Hematopoietic multipotent progenitor cell (in vitro differentiated cells): ENCODE data around the gene FBF1. TPM values are rescaled to one million over a fixed set of nuclear protein-coding genes. Genes with fewer than 3 reads are reported as not detected.
"Not testable (repeated sequence)": the region's sequence is repeated elsewhere in the genome, so short reads cannot be mapped to it uniquely, and the experiment has no call there.

Source experiments
- DNase-seq, 3 donors: peaks; one replicate each; pipeline ENCODE4 v3.0.0-alpha.2; 2011 to 2015; ENCODE audit warnings: low read depth in 2 of 3, low spot score in 2 of 3
- total RNA-seq: library from RNA; depleted of rRNA; stranded (reverse); fragments of >200 nt; gene quantifications from one replicate; pipeline ENCODE4 v1.2.3, GENCODE V29; 2012

The FBF1 gene
- total RNA-seq, 1 donor = 25.9 TPM

DNA sequence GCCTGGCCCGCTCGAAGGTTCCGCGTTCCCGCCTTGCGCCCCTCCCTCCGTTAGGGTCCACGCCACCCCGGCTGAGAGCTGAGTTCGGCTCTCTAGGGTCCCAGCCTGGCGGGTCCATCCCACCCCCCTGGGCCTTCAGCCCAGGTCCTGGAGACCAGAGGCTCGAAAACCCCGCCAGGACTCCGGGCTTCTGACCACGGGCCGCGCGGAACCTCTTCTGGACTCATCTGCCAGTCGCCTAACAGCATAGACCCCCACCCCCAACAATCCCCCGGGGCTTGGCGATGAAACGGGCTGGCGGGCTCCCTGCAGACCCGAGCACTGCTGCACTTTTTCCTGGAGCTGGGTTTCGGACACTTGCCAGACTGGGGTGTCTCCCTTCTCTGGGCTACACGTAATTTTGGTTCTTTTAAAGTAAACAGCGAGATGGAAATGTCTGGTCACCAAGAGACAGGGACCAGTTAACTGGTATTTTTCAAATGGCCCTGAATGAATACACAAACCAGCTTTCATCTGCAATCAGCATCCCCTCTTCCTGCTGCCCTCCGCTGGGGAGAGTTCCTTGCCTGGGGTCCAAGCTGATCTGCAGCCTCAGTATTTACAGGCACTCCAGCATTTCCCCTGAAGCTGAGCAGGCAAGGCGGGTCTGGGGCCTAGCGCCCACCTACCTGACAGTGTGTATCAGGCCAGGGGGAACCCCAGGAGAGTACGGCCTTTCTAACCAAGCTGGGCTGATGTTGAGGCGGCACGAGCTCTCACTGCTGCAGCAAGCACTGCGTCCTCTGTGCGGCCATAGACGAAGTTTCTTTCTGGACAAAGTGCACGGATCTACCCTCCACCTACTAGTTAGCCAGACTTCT lies 43.5 kb downstream of the FBF1 start:
- no peak for DNase-seq

DNA sequence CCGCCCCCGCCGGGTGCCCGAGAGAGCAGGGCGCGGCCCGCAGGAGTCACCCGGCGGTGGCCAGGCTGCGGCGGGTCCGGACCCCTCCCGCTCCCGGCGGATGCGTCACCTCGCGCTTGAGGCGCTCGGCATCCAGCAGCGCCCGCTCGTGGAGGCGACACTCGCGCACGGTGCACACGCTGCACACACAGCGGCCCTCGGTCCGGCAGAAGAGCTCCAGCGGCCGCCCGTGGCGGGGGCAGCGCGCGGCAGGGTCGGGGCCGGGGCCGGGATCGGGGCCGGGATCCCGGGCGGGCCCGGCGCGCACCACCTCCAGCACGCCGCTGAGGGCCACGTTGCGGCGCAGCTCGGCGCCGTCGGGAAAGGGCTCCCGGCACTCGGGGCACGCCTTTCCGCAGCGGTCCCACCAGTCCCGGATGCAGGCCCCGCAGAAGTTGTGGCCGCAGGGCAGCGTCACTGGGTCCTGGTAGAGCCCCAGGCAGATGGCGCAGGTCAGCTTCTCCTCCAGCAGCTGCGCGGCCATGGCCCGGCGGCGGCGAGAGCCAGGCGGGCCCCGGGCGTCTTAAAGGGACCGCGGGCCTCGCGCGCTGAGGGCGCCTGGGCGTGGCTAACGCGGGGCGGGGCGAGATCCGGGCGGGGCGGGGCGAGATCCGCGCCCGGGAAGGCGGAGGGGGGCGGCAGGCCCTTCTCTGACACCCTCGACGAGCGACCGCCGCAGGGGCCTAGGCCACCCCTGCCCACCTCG lies 44.3 kb downstream of the FBF1 start, which contains the start of gene TRIM65:
TRIM65 (minus strand) TSS at position 537 of the 745 bp plus-strand sequence; CDS start at position 523, 14 bp downstream.
- peak; percentile 62 to 87 (median 82) for DNase-seq

DNA sequence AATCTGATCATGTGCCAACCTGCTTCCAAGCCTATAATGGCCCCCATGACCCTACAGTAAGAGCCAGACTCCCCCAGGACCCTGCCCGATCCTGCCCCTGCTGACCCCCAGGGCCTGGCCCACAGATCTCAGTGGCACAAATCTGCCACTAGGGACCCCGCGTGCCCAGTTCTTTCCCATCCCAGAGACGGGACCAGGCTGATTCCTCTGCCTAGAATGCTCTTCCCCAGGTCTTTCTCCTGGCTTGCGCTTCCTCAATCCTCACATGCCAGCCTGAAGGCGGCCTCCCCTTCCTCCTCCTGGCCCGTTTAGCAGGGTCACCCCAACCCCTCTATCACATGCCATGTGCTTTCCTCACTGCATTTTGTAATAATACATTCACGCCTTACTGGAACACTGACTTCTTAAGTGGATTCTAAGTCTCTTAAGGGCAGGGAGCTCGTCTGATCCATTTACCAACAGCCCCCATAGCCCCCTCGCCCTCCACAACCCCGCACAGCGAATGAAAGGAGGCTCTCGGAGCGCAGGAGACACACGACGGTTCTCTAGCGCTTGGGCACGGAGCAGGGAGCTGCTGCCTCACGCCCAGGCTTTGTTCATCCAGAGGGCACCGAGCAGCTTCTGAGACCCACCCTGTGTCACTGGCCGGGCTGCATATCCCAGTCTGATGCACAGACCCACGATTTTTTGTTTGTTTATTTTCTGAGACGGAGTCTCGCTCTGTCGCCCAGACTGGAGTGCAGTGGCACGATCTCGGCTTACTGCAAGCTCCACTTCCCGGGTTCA lies 45.3 kb downstream of the FBF1 start:
- DNase-seq = no peak

DNA sequence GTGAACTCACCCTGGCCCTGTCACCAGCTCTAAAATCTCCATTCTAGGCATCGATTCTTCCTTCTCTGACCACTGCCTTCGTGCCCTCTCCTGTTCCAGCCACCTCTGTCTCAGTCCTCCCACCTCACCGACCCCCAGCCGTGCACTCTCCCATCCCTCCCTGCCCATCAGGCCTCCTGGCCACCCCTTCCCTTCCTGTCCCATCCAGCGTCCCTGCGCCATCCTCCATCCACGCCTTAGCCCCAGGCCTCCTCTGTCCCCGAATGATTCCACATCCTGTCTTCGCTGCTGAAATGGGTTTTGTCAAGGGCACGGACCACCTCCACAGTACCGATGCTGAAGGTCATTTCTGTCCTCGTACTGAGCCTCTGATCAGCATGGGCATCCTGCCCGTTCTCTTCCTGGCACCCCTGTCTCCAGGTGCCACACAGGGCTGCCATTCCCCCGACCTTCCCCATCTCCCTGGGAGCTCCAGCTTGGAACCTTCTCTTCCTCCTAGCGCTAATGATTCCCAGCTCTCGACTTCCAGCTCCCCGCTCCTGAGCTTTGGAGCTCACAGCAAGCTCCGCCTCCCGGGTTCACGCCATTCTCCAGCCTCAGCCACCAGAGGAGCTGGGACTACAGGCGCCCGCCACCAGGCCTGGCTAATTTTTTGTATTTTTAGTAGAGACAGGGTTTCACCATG lies 46.7 kb downstream of the FBF1 start:
- DNase-seq = no peak

DNA sequence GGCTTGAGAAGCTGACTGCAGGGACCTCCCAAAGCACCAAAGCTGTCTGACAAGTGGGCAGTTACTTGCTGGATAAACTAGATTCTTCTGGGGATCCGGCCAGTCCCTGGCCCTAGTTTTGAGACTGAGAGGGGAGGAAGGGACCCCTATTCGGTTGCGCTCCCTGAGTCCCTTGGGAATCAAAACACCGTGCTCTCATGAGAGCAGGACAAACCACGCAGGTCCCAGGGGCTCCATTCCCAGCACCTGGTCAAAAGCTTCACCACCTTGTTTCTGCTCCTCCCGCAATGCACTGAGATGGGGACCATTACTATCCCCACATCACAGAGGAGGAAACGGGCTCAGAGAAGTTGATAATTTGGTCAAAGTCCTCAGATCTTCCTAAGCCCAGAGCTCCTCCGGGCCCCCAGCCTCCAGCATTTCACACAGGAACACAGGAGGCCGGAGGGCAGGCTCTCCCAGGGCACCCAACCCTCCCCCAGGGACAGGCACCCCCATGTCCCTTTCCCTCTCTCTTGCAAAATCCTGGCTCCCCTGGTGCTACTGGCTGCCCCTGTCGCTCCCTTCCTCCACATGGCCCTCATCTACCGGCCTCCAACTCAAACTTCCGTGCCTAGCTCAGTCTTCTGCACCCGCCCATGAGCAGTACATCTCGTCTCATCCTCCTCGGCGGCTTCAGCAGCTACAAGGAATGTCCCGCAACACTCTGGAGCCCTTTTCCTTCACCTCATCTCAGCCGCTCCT lies 47.4 kb downstream of the FBF1 start:
- no peak for DNase-seq

DNA sequence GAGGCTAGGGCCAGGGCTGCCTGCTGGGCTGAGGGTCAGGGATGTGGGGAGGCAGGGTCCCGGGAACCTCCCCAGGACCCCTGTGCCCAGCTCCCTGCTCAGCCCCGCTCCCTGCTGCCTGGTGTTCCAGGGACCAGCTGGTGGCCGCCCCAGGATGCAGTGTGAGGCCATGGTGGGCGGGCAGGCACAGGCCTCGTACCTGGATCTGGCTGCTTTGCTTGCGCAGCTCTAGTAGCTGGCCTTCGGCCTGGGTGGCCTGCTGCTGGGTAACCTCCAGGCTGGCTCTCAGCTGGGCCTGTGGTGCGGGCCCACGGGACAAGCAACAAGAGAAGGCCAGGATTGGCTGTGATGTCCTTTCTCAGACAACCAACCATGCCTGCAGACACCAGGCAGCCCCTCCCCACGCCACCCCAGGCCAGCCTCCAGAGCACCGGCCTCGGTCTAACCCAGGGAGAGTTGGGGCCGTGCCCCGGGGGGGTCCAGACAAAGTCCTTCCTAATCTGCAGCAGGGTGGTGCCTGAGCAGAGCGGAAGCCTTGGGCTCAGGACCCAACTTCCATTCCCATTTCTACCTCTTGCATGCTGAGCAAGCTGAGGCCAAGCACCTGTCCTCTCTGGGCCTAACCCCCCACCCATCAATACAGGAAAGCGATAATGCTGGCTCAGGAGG lies 48.2 kb downstream of the FBF1 start:
- DNase-seq = no peak

DNA sequence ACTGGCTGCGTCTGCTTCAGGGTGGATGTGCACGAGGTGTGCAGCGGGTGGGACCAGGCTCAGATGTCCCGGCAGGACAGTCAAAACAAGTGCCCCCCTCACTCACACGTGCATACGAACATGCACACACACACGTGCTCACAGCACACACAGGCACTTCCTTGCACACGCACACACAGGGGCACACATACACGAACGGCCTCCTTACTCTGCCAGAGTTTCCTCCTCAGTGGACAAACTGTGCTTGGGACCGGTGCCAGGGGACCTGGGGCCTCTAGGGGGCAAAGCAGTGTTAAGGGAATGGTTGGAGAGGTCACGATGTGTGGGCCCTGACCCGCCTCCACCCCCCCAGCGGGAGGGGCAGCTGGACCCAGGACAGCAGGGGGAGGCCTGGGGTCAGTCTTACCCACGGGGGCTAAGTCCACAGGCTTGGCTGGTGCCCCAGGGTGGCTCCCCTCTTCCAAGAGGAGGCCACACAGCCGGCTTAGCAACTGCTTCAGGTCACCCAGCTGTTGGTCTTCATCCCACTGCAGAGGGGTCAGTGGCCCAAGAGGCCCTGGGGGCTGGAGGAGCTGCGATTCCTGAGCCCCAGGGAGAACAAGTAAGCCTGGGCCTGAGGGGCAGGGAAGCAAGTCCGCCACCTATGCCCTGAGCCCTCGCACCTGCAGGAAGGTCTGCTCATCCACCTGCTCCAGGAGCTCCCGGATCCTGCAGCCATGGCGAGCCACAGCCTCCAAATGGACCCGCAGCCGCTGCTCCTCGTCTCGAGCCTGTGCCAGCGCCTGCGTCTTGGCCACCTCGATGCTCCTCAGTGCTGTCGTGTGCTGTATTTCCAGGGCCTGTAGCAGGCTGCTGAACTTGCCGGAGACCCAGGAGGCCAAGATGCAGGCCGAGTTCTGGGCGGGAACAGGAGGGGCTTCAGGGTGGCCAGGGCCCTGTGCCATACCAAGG lies 49.0 kb downstream of the FBF1 start:
- DNase-seq = no peak

DNA sequence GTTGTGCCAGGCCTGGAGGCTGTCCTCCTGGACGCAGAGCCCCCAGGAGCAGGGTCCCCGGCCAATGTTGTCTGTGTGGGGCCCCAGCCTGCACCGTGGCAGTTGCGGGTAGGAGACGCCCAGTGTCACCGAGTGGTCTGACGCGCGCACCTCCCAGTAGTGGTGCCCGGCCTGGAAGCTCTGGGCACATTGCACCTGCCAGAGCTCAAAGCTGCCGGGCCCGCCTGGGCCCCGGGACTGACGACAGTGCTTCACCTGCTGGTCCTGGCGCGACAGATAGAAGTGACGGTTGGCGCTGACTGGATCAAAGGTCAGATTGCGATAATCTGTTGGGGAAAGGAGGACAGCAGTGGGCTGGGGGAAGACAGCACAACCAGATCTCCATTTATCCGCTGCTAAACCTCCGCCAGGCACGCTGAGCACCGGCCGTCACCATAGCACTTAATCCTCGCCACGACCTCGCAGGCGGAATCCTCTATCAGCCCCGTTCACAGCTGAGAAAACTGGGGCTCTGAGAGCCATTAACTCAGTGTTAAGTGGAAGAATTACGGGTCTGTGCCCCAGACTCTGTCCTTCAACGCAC lies 49.7 kb downstream of the FBF1 start:
- DNase-seq = no peak

DNA sequence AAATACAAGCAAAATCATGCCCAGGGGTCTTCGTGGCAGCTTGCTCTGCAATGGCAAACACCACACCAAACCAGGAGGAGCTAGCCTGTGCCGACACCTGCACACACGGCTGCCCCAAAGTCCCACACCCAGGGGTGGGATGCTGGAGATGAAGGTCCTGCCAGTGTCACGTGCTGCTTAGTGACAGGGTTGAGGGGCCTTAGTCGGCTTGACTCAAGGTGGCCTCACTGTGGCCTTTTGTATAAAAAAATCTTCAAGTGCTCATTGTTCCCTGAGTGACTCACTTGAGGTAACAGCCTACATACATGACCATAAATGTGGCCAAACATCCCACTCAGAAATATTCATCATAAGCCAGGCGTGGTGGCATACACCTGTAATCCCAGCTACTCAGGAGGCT lies 51.4 kb downstream of the FBF1 start:
- peak in 1 of 3 donors; percentile 24 for DNase-seq

DNA sequence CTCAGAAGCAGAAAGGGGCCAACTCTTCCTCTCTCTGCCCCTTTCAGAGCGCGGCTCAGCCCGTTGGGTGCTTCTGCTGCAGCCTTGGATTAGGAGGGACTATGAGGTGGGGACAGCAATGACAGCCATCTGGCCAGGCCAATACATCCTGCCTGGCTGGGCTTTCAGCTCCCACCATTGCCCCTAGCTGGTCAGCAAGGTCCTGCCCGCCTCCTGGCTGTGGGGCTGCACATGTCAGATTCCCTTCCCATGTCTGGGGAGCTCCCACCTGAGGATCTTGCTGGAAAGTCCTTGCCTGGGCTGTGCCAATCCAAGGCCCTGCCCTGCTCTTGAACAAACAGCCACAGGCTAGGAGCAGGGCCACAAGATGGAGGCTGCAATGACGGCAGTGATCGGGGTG lies 52.4 kb downstream of the FBF1 start:
- no peak for DNase-seq

DNA sequence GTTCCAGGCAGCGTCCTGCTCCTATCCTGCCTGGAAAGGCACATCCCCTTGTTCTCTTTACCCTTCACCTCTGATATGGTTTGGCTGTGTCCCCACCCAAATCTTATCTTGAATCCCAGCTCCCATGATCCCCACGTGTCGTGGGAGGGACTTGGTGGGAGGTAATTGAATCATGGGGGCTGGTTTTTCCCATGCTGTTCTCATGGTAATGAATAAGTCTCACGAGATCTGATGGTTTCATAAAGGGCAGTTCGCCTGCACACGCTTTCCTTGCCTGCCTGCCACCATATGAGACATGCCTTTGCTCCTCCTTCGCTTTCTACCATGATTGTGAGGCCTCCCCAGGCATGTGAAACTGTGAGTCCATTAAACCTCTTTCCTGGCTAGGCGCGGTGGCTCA lies 55.0 kb downstream of the FBF1 start:
- not testable (repeated sequence) for DNase-seq

DNA sequence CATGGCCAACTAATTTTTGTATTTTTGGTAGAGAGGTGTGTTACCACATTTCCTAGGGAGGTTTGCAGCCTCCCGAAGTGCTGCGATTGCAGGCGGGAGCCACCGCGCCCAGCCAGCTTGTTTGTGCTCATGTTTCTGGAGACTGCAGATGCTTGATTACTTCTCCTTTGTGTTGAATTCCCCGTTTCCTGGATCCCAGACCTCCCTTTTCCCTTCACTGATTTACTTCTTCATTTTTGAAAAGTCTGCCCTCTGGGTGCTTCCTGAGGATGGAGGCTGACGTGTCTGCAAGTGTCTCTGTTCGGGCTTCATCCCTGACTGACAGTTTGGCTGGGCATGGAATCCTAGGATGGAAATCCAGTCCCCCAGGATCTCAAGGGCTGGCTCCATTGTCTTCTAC lies 55.4 kb downstream of the FBF1 start:
- DNase-seq = no peak

DNA sequence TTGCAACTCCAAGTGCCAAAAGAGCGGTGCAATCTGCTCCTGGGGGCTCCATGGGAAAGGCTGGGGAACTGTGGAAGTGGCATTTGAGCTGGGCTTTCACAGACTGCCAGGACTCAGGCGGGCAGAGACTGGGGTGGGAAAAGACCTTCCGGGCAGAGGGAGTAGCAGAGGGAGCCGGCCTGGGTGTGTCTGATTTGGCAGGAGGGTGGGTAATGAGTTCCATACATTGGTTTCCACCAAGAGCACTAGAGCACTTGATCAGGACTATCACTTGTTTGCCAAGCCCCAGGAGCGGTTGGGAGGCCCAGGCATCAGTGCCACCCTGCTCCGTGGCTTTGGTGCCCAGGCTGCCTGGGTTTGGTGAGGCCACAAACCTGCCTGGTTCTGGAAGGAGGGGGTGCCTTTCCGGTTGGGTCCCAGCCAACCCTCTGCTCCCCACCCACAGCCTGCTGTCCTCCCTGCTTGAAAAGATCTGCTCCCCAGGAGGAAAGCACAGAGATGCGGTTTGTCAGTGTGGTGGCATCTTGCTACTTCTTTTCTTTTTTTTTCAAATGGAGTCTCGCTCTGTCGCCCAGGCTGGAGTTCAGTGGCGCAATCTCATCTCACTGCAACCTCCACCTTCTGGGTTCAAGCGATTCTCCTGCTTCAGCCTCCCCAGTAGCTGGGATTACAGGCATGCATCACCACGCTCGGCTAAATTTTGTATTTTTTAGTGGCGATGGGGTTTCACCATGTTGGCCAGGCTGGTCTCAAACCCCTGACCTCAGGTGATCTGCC lies 59.0 kb downstream of the FBF1 start:
- no peak for DNase-seq

DNA sequence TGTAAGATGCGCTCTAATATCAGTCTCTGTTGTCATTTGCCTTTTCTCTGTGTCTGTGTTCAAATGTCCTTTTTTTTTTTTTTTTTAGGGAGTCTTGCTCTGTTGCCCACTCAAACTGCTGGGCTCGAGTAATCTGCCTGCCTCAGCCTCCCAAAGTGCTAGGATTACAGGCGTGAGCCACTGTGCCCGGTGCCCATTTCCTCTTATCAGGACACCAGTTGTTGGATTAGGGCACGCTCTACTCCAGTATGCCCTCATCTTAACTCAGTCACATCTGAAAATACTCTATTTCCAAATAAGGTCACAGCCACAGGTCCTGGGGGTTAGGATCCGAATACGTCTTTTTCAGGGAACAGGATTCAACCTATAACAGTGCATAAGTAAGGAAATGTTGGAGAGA lies 60.6 kb downstream of the FBF1 start:
- no peak for DNase-seq

DNA sequence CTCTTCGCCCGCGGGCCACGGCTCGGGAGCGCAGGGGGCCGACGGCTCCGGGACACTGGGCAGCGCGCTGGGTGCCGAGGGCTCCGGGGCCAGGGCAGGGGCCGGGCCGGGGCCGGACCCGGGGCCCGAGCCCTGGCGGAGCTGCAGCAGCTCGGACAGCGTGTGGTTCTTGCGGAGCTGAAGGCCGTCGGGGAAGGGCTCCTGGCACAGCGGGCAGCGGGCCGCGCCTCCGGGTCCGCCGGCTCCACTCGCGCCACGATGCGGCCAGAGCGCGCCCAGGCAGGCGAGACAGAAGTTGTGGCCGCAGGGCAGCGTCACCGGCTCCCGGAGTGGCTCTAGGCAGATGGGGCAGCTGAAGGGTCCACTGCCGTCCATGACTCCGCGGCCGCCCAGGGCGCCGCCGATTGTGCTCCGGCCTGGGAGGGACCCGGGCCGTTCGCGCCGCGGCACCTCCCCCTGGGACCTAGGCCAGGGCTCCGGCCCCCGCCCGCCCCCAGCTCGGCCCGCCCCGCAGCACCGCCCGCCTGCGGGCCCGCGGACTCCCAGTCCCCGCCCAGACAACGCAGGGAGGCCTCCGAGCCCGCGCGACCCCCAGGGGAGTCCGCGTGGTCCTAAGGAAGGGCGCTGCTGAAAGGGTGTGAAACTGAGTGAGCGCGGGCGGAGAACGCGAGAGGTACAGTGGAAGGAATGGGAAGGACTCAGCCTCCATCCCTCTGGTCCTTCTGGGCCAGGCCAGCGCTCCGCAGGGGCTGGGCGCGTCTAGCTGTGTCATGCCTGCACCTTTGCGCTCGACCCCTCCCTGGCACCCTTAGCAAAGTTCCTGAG lies 62.5 kb downstream of the FBF1 start, which contains the start of gene TRIM47:
TRIM47 (minus strand) TSS at position 408 of the 825 bp plus-strand sequence; CDS start at position 375, 33 bp downstream.
- DNase-seq = peak in 2 of 3 donors; percentile 69 to 87

DNA sequence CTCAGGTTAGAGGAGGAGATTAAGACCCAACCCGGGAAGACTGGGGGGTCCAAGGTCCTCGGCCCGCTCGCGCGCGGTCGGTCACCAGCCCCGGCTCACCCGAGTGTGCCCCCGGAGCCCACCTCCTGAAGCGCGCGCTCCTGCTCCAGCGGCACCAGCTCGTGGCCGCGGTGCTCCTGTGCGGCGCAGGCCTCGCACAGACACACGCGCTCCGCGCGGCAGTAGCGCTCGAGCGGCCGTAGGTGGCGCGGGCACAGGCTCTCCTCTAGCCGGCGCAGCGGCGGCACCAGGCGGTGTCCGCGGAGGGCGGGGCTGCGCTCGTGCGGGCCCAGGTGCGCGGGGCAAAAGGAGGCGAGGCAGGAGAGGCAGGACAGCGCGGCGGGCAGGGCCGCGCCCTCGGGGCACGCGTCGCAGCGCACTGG lies 63.1 kb downstream of the FBF1 start:
- DNase-seq = peak; percentile 58 to 76 (median 73)
